Gastrocnemius medialis (tissue), 4 donors: Measurements from ENCODE around the gene TUBB6.

ENCODE experiments used
- POLR2A ChIP-seq, 2 donors: fragments of 450-650 bp; IDR thresholded peaks; one replicate each; pipeline ENCODE4 v1.6.1; 2017; ENCODE audit warnings: antibody characterized with exemption in 2 of 2, mild to moderate bottlenecking in 2 of 2, moderate library complexity in 2 of 2
- TF ChIP-seq, protein P1 (sequence below), 5 experiments: fragments of 450-650 bp in 3 of 5; fragments of 200-600 bp in 2 of 5; sonication (generic) in 2 of 5; IDR thresholded peaks in 4 of 5; conservative IDR thresholded peaks in 1 of 5; 1 replicate in 4 of 5; 2 replicates in 1 of 5; pipeline ENCODE4 v1.5.1; 2016 to 2019; ENCODE audit warnings: antibody characterized with exemption in 5 of 5, mild to moderate bottlenecking in 3 of 5, moderate library complexity in 3 of 5

- TF ChIP-seq, protein P1, sequence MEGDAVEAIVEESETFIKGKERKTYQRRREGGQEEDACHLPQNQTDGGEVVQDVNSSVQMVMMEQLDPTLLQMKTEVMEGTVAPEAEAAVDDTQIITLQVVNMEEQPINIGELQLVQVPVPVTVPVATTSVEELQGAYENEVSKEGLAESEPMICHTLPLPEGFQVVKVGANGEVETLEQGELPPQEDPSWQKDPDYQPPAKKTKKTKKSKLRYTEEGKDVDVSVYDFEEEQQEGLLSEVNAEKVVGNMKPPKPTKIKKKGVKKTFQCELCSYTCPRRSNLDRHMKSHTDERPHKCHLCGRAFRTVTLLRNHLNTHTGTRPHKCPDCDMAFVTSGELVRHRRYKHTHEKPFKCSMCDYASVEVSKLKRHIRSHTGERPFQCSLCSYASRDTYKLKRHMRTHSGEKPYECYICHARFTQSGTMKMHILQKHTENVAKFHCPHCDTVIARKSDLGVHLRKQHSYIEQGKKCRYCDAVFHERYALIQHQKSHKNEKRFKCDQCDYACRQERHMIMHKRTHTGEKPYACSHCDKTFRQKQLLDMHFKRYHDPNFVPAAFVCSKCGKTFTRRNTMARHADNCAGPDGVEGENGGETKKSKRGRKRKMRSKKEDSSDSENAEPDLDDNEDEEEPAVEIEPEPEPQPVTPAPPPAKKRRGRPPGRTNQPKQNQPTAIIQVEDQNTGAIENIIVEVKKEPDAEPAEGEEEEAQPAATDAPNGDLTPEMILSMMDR (IDR thresholded peaks at IDR 0.05 in 4 of 5, conservative IDR thresholded peaks at IDR 0.05 in 1 of 5) = no peak
- no peak for TF ChIP-seq POLR2A (IDR thresholded peaks at IDR 0.05)
Measured at GRCh38 chr18:12287684-12288402, 20.2 kb upstream of the TUBB6 start.
